Measurements from ENCODE around the gene CACNA2D4.
"Not testable (repeated sequence)": the region's sequence is repeated elsewhere in the genome, so short reads cannot be mapped to it uniquely, and the experiment has no call there.

CACNA2D4 gene

DNA sequence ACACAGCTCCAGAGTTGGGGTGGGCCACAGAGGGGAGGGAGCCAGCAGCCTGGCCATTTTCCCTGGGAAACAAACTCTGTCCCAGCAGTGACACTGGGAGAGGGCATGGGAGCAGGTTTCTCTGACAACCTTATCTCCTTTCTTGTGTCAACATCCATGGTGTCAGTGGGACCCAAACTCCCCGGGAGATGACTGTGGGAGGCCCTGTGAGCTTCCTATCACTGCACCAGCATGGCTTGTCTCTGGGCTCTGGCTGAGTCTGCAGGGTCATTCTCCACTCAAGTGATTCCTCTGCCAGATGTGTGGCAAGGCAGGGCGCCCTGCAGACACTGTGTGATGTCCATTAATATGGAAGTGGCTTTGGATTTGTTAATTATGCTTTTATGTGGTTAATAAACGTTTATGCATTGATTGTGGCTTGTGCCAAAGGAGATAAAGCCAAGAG, 88.0 kb downstream of the CACNA2D4 start:
- DNase-seq = no peak

DNA sequence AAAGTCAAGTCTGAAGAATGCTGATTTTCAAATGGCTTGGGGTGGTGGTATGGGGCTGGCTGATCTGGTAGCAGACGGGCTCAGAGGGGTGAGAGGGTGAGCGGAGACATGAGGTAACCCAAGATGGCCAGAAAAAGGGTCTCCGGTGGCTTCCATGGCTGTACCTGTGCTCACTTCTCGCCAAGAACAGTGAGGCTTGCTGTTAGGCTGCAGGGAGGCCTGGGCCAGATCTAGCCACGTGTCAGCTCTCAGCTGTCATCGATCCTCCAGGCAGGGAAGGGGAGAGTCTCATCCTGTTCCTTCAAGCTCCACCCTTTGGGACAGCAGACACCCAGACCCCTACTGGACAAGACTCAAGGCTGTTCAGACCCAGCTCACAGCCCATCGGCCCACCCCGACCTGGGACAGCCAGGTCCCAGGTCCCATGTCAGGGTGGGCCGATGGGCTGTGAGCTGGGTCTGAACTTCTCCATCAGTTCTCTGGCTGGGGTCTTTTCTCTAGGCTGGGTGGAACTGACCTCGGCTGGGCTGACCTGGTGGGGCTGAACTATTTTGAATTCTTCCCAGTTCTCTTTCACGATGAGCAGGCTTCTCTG, 89.0 kb downstream of the CACNA2D4 start:
- no peak for DNase-seq

DNA sequence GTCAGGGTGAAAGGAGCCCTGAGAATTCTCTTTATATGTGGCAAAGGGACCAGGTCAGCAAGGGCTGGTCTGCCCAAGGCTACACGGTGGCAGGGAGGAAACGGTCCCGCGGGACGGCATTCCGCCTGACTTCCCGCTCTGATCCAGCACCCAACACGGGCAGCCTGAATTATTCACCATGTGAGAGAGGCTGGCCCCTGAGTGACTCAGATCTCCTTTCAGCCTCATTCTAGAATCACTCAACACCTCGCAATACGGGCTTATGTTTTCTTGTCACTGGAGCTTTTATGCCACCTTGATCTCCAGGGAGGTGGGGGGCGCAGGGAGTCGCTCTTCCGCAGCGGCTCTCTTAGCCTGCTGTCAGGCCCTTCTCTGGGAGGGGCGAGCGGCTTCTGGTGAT, 89.6 kb downstream of the CACNA2D4 start:
- DNase-seq = no peak

DNA sequence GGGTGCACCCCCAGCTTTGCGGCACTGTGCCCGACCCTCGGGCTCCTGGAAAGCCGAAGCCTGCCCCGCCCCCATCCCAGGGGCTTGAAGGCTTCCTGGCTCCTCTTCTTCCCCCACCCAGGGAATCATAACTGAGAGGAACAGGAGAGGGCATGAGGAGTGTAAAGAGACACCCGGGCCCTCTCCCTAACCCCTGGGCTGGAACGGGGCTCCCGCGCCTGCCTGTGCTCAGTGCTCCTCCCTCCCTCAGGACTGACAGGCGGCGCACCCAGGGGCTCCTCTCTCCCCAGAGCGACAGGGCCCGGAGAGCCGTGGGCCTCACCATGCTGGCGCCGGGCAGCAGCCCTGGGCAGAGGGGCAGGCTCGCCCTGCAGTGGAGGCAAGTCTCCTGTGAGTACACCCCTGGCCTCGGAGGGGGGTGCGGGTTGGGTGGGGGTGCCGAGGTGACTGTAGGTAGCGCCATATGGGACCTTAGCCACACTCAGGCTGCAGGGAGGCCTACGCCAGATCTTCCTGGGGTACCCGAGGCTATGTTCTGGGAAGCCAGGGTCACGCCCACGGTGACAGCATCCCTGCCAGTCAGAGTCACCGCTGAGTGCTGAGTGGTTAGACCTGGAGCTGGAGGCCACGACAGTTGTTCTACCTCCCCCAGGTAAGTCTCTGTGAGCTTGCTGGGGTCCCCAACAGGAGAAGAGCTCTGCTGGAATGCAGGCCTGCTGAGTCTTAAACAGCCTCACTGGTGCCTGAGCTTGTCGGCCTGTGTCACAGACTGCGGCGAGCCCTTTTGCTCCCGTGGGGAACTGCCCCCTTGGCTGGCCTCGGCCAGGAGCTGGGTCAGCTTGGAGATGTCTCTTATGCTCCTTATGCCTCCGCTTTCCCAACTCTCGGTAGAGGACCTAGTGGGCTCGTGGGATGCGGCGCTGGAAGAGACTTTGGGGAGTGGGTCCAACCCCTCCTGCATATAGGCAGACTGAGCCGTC, 90.3 kb downstream of the CACNA2D4 start:
- no peak for DNase-seq

DNA sequence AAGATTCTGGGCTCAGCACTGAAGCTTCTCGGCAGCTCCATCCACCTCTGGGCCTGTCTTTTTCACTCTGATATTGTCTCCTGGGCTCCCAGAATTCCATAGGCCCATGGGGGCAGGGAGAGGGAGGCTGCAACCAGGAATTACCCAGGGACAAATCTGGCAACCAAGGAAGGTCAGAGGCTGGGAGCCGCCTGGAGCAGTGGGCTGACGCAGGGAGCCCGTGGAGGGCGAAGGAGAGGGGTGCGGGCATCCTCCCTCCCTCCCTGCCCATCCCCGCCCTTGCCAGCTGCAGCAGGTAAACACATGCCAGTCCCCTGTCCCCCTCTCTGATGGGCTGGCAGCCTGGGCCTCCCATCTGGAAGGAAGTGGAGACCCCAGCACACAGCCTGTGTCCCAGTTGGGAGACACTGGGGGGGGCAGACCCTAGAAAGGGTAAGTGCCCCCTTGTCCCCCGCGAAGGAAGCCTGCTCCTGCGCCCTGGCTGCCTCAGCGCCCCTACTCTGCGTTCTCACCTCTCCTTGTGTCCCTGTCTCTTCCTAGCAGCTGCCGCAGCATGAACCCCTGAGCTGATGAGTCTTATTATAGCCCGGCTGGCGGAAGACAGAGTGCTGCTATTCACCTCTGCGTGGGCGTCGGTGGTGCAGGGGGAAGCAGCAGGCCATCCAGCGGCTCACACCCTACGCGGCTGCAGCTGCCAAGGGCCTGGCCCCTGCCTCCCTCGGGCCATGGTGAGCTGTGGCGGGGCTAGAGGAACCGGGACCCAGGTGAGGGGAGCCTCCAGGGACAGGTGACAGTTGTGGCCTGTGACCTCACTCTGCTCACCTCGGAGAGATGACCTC, 91.4 kb downstream of the CACNA2D4 start:
- no peak for DNase-seq

DNA sequence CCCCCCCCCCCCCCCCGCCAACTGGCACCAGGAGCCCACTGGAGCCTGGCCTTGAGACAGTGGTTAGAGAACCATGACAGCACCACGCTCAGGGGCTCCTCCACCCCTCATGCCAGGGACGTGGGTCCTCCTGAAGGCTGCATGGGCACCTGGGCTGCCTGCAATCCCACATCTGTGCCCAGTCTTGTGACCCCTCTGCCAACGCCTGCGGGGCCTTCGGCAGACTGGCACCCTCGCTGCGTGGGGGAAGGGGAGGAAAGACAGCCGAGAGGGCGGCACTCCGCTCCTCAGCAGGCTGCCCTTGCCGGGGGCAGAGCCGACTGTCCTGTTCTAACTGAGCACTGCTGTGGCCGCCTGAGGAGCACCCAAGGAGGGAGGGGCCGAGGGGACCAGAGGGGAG, 92.1 kb downstream of the CACNA2D4 start:
- no peak for DNase-seq

DNA sequence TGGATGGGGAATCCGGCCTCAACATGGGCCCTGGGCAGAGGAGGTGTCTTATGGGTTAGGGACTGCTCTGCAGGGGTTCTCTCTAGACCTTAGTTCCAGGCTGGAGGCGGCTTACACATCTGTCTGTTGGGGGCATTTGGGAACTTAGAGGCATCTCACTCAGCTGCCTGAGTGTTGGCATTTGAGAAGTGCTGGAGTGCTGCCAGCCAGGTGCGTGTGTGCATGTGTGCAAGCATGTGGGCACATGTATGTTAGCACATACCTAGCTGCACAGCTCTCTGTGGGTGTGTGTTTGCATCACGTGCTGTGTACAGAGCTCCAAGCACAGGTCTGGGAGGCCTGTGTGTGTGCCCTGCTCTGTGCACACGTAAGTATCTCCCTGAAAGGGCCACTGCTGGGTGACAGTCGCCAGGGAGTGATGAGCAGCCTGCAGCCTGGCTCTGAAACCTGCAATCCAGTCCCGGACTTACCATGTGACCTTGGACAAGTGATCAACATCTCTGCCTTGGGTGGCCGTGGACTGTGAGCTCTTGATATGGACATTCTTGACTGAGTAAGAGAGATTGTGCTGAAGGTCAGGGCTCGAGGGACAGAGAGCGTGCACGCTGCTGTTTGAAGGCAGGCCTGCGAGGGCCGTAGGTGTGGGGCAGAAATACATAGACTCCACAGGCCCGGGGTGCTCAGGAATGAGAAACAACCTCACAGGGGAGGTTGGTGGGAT, 92.9 kb downstream of the CACNA2D4 start:
- DNase-seq = no peak

DNA sequence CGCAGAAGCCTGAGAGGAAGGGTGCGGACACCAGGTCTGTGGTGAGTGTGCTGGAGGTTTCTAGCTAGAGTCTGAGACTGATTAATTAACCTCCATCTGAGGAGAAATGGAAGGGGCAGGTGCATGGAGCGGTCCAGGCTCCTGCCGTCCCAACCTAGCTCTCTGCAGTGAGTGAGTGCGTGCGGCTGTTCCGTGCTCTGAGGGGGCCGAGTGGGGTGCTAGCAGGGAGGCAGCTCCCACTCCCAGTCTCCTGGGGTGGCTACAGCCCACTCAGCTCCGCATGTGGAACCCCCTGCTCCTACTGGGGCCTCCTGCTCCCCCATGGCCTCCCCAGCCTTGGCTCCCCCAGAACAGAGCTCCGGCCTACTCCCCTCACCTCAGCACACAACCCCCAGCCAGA, 95.2 kb downstream of the CACNA2D4 start:
- no peak for DNase-seq

DNA sequence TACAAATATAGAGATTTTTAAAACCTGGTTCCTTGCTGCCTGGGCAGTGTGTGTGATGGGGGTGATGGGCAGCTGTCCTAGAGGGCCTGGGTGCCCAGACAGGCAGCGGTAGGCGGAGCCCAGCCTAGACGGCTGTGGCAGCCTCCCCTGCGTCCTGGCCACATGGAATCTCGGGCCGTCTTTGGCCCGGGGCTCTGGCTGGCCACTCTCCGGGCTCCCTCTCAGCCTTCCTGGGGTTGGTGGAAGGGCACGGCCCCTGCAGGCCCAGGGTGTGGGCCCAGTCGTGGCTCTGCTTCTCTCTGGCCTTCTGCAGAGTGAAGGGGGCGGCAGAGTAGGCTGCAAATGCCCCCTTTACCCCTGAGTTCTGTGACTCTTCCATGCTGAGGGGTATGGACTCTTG, 95.8 kb downstream of the CACNA2D4 start:
- no peak for DNase-seq

DNA sequence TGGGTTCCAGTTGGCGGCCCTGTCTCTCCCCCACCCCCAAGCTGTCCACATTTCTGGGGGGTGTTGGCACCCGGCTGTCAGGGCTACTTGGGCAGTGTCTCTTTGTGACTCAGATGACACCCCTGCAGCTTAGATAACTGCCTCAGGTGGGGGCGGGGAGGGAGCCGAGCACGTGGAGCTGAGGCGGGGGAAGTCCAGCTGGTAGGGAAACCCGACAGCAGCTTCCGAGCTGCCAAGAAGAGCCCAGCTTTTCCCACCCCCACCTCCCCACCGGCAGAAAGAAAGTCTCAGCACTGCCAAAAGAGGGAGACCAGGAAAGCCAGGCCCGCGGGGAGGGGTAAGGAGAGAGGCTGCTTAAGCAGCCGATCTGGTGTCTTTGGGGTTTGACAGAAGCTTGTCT, 96.6 kb downstream of the CACNA2D4 start:
- DNase-seq = peak in 1 of 2 donors; percentile 50

DNA sequence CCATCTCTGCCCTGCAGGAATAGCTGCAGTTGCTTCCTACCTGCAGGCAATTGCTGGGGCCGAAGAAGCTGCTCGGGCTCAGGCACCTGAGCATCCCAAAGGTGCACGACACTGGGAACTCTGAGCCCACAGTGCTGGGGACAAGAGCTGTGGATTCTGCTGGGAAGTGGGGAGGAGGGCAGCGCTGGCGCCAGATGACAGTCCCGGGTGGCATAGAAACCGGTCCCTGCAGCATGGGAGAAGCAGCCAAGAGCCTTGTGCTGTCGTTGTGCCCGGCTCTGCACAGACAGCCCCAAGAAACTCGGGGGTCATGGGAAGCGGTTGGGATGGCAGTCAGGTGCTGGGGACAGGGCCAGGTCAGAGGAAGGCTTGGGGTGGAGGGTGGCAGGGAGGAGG, 97.6 kb downstream of the CACNA2D4 start:
- DNase-seq = no peak

DNA sequence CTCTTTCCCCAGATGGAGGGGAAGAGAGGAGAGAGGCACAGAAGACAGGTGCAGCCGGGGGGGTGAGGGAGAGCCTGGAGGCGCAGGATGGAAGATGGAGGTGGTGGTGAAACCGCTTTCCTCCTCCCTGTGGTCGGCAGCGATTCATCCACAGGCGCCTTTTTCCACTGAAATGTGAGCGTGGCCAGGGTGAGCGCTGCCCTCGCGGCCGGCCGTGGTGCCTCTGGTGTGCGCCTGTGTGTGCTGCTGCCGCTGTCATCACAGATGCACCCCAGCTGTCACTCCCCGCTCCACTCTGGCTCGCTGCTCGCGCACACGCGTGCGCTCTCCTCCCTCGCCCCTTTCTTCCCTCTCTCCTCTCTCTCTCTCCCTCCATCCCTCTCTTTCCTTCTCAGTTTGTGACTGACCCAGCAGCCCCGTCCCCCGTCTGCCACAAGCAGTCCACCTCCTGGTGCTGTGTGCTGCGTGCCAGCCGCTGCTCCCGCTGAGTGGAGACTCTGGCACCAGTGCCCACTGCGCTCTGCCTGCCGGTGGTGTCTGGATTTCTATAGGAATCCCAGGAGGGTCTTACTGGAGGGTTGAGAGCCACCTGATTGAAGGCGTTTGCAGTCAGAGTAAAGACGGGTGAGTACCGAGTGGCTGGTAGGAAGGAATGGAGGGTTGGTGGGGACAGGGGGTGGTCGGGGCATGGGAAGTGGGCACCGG, 98.1 kb downstream of the CACNA2D4 start, which contains the start of gene LRTM2:
LRTM2 (plus strand) TSS at position 375 of the 705 bp plus-strand sequence. CDS start 7,584 bp downstream, outside the sequence.
- no peak for DNase-seq

DNA sequence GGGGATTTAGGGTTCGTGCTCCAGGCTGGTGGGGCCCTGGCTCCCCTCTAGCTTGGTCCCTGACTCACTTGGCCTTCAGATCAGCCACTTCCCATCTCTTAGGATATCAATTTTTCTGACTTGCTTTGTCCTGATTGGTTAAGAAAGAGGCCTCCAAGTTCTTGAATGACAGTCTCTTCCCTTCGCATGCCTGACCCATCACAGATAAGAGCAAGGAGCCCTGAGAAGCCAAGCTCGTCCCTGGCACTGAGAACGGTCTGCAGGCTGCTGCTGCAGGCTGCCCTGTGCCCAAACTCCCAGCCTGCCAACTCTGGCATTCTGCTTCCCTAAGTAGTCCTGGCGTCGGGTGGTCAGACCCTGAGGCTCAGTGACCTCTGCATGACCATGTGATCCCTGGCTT, 98.9 kb downstream of the CACNA2D4 start:
- no peak for DNase-seq

DNA sequence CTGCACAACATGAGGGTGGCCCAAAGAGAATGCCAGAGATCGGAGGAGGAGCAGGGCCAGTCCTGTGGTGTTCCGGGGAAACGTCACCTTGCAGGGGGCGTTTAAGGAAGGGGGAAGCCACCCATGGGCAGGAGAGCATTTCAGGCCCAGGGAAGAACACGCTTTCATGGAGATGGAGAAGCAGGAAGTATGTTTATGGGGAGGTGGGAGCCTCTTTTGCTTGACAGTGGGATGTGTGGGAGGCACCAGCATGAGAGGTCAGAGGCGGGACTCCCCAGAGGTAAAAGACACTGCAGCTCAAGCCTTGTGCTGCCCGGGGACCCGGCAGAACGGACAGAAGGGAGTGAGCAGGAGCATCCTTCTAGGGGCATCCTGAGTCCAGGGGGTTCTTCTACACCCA, 99.4 kb downstream of the CACNA2D4 start:
- DNase-seq = peak in 1 of 2 donors; percentile 27

DNA sequence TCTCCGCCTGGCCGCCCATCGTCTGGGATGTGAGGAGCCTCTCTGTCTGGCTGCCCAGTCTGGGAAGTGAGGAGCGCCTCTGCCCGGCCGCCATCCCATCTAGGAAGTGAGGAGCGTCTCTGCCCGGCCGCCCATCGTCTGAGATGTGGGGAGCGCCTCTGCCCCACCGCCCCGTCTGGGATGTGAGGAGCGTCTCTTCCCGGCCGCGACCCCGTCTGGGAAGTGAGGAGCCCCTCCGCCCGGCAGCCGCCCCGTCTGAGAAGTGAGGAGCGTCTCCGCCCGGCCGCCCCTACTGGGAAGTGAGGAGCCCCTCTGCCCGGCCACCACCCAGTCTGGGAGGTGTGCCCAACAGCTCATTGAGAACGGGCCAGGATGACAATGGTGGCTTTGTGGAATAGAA, 100.5 kb downstream of the CACNA2D4 start:
- not testable (repeated sequence) for DNase-seq

DNA sequence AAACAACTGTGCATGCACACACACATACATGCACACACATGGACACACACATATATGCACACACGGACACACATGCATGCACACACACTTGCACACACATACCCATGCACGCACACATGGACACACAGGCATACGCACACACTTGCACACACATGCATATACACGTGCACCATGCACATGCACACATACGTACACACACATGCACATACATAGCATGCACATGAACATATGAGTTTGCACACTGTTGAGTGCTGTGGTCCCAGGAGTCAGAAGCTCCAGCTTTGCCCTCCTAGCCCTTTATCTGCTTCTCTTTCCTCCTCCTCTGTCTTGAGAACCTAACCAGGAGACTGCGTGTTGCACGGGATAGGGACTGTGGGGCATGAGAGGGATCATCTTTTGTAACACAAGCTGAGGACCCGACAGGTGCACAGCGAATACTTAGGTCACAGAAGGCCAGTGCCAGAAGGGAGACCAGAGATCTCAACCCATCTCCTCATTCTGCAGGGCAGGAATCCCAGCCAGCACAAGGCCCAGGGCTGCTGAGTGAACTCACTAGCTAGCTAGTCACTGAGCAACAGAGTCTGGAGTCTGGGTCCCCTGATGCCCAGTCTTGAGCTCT, 101.6 kb downstream of the CACNA2D4 start:
- no peak for DNase-seq

DNA sequence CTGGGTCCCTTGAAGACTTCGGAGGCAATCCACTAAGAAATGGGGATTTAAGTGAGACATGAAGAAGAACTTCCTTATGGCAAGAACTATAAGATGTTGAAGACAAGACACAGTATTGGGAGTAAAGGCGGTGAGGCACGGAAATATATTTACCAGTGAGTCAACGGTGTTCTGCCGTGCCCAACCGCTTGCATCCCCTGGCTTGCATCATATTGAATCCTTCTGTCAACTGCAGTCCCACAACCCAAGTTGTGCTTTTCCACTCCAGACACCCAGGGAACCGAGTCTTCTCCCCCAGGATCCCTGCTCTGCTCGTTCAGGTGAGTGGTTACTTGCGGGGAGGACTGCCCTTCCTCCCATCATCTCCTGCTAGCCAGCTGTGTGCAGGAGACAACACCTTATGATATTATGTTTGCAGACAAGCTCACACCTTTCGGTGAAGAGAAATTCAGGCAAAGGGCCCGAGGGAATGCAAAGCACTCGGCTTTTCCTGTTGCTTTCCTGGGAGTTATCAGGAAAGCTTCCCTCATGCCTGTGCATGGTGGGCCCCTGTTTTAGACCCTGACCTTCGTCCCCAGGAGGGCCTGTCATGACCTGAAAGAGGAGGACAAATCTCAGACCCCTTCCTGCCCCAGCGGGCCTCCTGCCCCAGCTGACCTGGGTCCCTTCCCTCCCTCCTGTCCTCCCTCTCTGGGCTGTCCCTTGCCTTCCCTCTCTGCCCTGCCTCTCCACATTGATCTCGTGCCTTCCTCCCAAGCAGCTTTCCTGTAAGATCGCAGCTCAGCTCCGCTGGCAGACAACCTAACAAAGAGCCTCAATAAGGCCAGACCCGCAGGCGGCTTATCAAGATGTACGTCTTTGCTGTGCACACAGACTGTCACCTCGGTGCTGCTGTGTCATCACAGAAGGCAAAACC, 102.4 kb downstream of the CACNA2D4 start:
- DNase-seq = peak in 1 of 2 donors; percentile 34

DNA sequence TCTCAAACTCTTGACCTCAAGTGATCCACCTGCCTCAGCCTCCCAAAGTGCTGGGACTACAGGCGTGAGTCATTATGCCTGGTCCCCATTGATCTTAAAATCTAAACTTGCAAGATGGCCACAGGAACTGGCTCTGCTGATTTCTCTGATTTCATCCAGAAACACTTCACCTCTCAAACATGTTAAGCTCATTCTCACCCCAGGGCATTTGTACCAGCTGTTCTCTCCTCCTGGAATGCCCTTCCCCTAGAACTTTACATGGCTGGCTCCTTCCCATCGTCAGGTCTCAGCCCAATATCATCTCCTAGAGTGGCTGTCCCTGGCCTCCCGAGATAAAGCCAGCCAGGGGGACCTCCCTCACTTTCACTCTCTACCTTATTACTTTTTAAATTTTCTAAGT, 103.3 kb downstream of the CACNA2D4 start:
- no peak for DNase-seq

DNA sequence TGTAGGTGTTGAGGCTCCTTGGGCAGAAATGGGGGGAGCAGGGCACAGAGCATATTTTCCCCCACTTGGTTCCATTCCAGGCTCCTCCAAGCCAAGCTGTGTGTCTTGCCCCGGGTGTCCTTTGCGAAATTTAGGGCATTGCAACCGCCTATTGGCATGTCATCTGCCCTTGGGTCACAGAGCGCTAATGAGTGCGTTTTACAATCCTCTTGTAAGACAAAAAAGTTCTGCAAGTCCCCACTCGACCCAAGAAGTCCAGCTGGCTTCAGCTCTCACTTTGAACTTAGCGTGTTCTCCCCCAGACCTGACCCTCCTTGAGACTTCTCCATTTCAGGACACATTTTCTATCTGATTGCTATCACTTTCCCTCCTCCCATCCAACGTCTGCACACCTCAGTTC, 104.2 kb downstream of the CACNA2D4 start:
- DNase-seq = peak; percentile 16 to 43
